GM23338 (cell line): ENCODE data around the gene NYAP2. TPM values are rescaled to one million over a fixed set of nuclear protein-coding genes. Genes with fewer than 3 reads are reported as not detected.

ENCODE experiments used
- ATAC-seq: fragments of 200-7000 bp; cut with Tn5 transposase; 3 replicates; pipeline ENCODE4 v1.9.1; 2020
- DNase-seq: peaks from one replicate; pipeline ENCODE4 v3.0.0-alpha.2; 2015; ENCODE audit warnings: low spot score
- H2AFZ ChIP-seq: fragments of 200-600 bp; sonication (generic); 2 replicates; pipeline ENCODE4 v1.8.0; 2016; ENCODE audit warnings: antibody characterized with exemption, mild to moderate bottlenecking, moderate library complexity
- H3F3A ChIP-seq: fragments of 200-600 bp; sonication (generic); replicated peaks from 2 replicates; pipeline ENCODE4 v1.8.0; 2017; ENCODE audit warnings: antibody characterized with exemption, mixed run types, low read depth
- H3K27ac ChIP-seq: fragments of 200-600 bp; sonication (generic); 2 replicates; pipeline ENCODE4 v1.6.1; 2016; ENCODE audit warnings: low read depth
- H3K27me3 ChIP-seq: fragments of 200-600 bp; sonication (generic); 2 replicates; pipeline ENCODE4 v1.8.0; 2016; ENCODE audit warnings: mild to moderate bottlenecking, mixed run types, moderate library complexity; ENCODE audit not compliant: insufficient read depth
- H3K36me3 ChIP-seq: fragments of 200-600 bp; sonication (generic); 2 replicates; pipeline ENCODE4 v1.8.0; 2016; ENCODE audit warnings: mild to moderate bottlenecking; ENCODE audit not compliant: insufficient read depth
- H3K4me1 ChIP-seq: fragments of 200-600 bp; sonication (generic); 2 replicates; pipeline ENCODE4 v1.8.0; 2016; ENCODE audit warnings: mild to moderate bottlenecking, moderate library complexity; ENCODE audit not compliant: insufficient read depth
- H3K4me2 ChIP-seq: fragments of 200-600 bp; sonication (generic); 2 replicates; pipeline ENCODE4 v1.7.1; 2017; ENCODE audit warnings: mixed run types
- H3K4me3 ChIP-seq: fragments of 200-600 bp; sonication (generic); 2 replicates; pipeline ENCODE4 v1.6.1; 2016; ENCODE audit warnings: mixed run types
- H3K79me2 ChIP-seq: fragments of 200-600 bp; sonication (generic); replicated peaks from 2 replicates; pipeline ENCODE4 v1.8.0; 2017; ENCODE audit warnings: mild to moderate bottlenecking; ENCODE audit not compliant: insufficient read depth
- H3K9me2 ChIP-seq: fragments of 200-600 bp; sonication (generic); 2 replicates; pipeline ENCODE4 v1.8.0; 2017; ENCODE audit not compliant: insufficient read depth
- H4K20me1 ChIP-seq: fragments of 200-600 bp; sonication (generic); replicated peaks from 2 replicates; pipeline ENCODE4 v1.8.0; 2017; ENCODE audit warnings: mild to moderate bottlenecking; ENCODE audit not compliant: insufficient read depth
- H3K27ac Mint-ChIP-seq: 2 replicates; pipeline ENCODE4 v1.8.0; 2020; ENCODE audit warnings: inconsistent platforms, mild to moderate bottlenecking, moderate library complexity, mixed read lengths
- H3K27me3 Mint-ChIP-seq: 3 replicates; pipeline ENCODE4 v1.8.0; 2022; ENCODE audit warnings: low read depth, mild to moderate bottlenecking, moderate library complexity, mixed read lengths, inconsistent platforms; ENCODE audit not compliant: insufficient read depth, poor library complexity
- H3K36me3 Mint-ChIP-seq: 3 replicates; pipeline ENCODE4 v1.8.0; 2021; ENCODE audit warnings: low read depth, mild to moderate bottlenecking, inconsistent platforms, moderate library complexity, mixed read lengths
- H3K4me1 Mint-ChIP-seq: 3 replicates; pipeline ENCODE4 v1.8.0; 2020; ENCODE audit warnings: mild to moderate bottlenecking, inconsistent platforms, mixed read lengths
- H3K4me3 Mint-ChIP-seq: 3 replicates; pipeline ENCODE4 v1.8.0; 2021; ENCODE audit warnings: moderate library complexity, mild to moderate bottlenecking, inconsistent platforms, mixed read lengths
- H3K9me3 Mint-ChIP-seq: 3 replicates; pipeline ENCODE4 v1.8.0; 2020; ENCODE audit warnings: moderate library complexity, mild to moderate bottlenecking, inconsistent platforms, mixed read lengths
- CREB1 ChIP-seq: fragments of 250-450 bp; sonication (Bioruptor Pico); IDR thresholded peaks from 2 replicates; pipeline ENCODE4 v1.5.0; 2020; ENCODE audit warnings: low read depth, mild to moderate bottlenecking, moderate library complexity
- CTCF ChIP-seq, 2 experiments: fragments of 200-600 bp in 1 of 2; sonication (generic) in 1 of 2; conservative IDR thresholded peaks; 2 replicates each; pipeline versions ENCODE4 v1.5.1 to v1.6.1; 2016 to 2017; ENCODE audit warnings: antibody characterized with exemption in 2 of 2, low read depth in 2 of 2, mild to moderate bottlenecking in 2 of 2, moderate library complexity in 1 of 2
- ETS1 ChIP-seq: IDR thresholded peaks from 2 replicates; pipeline ENCODE4 v1.6.1; 2016; ENCODE audit warnings: antibody characterized with exemption
- EZH2 ChIP-seq: fragments of 200-600 bp; sonication (generic); IDR thresholded peaks from one replicate; pipeline ENCODE4 v1.8.0; 2017; ENCODE audit warnings: antibody characterized with exemption, mild to moderate bottlenecking, low read depth; ENCODE audit not compliant: unreplicated experiment
- EZH2phosphoT487 ChIP-seq: fragments of 200-600 bp; sonication (generic); IDR thresholded peaks from one replicate; pipeline ENCODE4 v1.8.1; 2018; ENCODE audit warnings: antibody characterized with exemption; ENCODE audit not compliant: unreplicated experiment
- JUNB ChIP-seq: IDR thresholded peaks from one replicate; pipeline ENCODE4 v1.6.1; 2016; ENCODE audit warnings: antibody characterized with exemption; ENCODE audit not compliant: unreplicated experiment
- NANOG ChIP-seq: IDR thresholded peaks from 2 replicates; pipeline ENCODE4 v1.6.1; 2016; ENCODE audit warnings: antibody characterized with exemption, borderline replicate concordance
- POLR2AphosphoS5 ChIP-seq: IDR thresholded peaks from 2 replicates; pipeline ENCODE4 v1.6.1; 2016; ENCODE audit warnings: antibody characterized with exemption, low read depth
- REST ChIP-seq: IDR thresholded peaks from one replicate; pipeline ENCODE4 v1.6.1; 2018; ENCODE audit warnings: antibody characterized with exemption; ENCODE audit not compliant: unreplicated experiment
- STAT1 ChIP-seq: IDR thresholded peaks from one replicate; pipeline ENCODE4 v1.6.1; 2016; ENCODE audit warnings: antibody characterized with exemption; ENCODE audit not compliant: unreplicated experiment
- ZNF114 ChIP-seq: fragments of 250-450 bp; sonication (Bioruptor Pico); IDR thresholded peaks from 2 replicates; pipeline ENCODE4 v1.5.0; 2020; ENCODE audit warnings: mild to moderate bottlenecking, moderate library complexity
- ZNF462 ChIP-seq: fragments of 250-450 bp; sonication (Bioruptor Pico); IDR thresholded peaks from 2 replicates; pipeline ENCODE4 v1.5.0; 2020; ENCODE audit warnings: mild to moderate bottlenecking, moderate library complexity
- polyA plus RNA-seq: library from polyadenylated mRNA; unstranded; fragments of >200 nt; fragmentation: Nextera tagmentation; extraction: Ambion mirVana; gene quantifications from 2 replicates; pipeline ENCODE4 v1.2.1, GENCODE V29; 2016
- total RNA-seq: library from RNA; depleted of rRNA; stranded (reverse); fragments of >200 nt; shearing (Covaris generic); gene quantifications from 2 replicates; pipeline ENCODE4 v1.2.3, GENCODE V29; 2014

Gene NYAP2
- total and polyA plus RNA-seq, 2 experiments from 2014 or later, result not detected

GRCh38 chr2:225462417-225462816 is 62.9 kb downstream of the NYAP2 start (continued):
- TF ChIP-seq ZNF462 (CRISPR knock-in tag) (no peak), EZH2phosphoT487 (no peak), ZNF114 (no peak)

- H3K27me3 ChIP-seq, result no peaks in the 10 kb centered on the region; the same call in 1 of the 2 replicates
- no peaks in the 10 kb centered on the region for H3F3A ChIP-seq
- Mint-ChIP-seq H3K36me3 (peaks cover 9% of the 10 kb centered on the region; the same call in 2 of the 3 replicates), H3K27ac (no peak overlapping the region), H3K4me3 (no peak overlapping the region), H3K4me1 (peaks cover 32% of the 10 kb centered on the region), H3K27me3 (no peaks in the 10 kb centered on the region), H3K9me3 (peaks cover 8% of the 10 kb centered on the region; the same call in 2 of the 3 replicates)
- peaks cover 19% of the 10 kb centered on the region for H3K4me1 ChIP-seq
- no peak overlapping the region for H3K4me2 ChIP-seq
- peaks cover 10% of the 10 kb centered on the region; the same call in 1 of the 2 replicates for H3K9me2 ChIP-seq
- no peaks in the 10 kb centered on the region for H3K36me3 ChIP-seq
- no peak overlapping the region for H2AFZ ChIP-seq
- no peak overlapping the region for H3K27ac ChIP-seq
- no peak overlapping the region for H3K4me3 ChIP-seq
- no peaks in the 10 kb centered on the region for H4K20me1 ChIP-seq
- DNase-seq (no peak), ATAC-seq (no peak)
- H3K79me2 ChIP-seq, result no peaks in the 10 kb centered on the region
- no peak for TF ChIP-seq ZNF114
- TF ChIP-seq STAT1, result no peak
- no peak for TF ChIP-seq EZH2
- no peak for TF ChIP-seq ETS1
- TF ChIP-seq JUNB, result no peak
- TF ChIP-seq REST, result no peak
- no peak for TF ChIP-seq CREB1
- TF ChIP-seq NANOG, result no peak
- no peak for TF ChIP-seq POLR2AphosphoS5
- TF ChIP-seq CTCF (conservative IDR thresholded peaks at IDR 0.05; ENCODE audit: low read depth in 2 of 2), result no peak
- no peak for TF ChIP-seq EZH2phosphoT487
Measured at GRCh38 chr2:225462945-225463344, 63.4 kb downstream of the NYAP2 start.
